ENCODE measurements around the gene GLRX2.
A peak's percentile ranks its signal among the peaks of the same experiment; 100 is the strongest.

Gene GLRX2

GRCh38 chr1:193118803-193119730 is 13.9 kb upstream of the GLRX2 start:
- TF ChIP-seq GATA3 (IDR thresholded peaks at IDR 0.05; ENCODE audit: low read depth, low read length) = no peak
- no peak for TF ChIP-seq GATA2 (IDR thresholded peaks at IDR 0.05; ENCODE audit: low read depth, low read length)

GRCh38 chr1:193118194-193118593 is 13.0 kb upstream of the GLRX2 start:
- TF ChIP-seq GATA2 (IDR thresholded peaks at IDR 0.05; ENCODE audit: low read depth, low read length) (no peak), GATA3 (IDR thresholded peaks at IDR 0.05; ENCODE audit: low read depth, low read length) (no peak)

- no peak for TF ChIP-seq GATA2 (IDR thresholded peaks at IDR 0.05; ENCODE audit: low read depth, low read length)
Measured at GRCh38 chr1:193115629-193116227, 10.5 kb upstream of the GLRX2 start.

GRCh38 chr1:193114485-193115095 is 9.4 kb upstream of the GLRX2 start:
- TF ChIP-seq GATA3 (IDR thresholded peaks at IDR 0.05; ENCODE audit: low read depth, low read length) (no peak), GATA2 (IDR thresholded peaks at IDR 0.05; ENCODE audit: low read depth, low read length) (no peak)

- TF ChIP-seq GATA2 (IDR thresholded peaks at IDR 0.05; ENCODE audit: low read depth, low read length) (no peak), GATA3 (IDR thresholded peaks at IDR 0.05; ENCODE audit: low read depth, low read length) (no peak)
Measured at GRCh38 chr1:193113992-193114332, 8.7 kb upstream of the GLRX2 start.

- TF ChIP-seq GATA2 (IDR thresholded peaks at IDR 0.05; ENCODE audit: low read depth, low read length) (no peak), GATA3 (IDR thresholded peaks at IDR 0.05; ENCODE audit: low read depth, low read length) (no peak)
Measured at GRCh38 chr1:193113258-193113991, 8.2 kb upstream of the GLRX2 start.

GRCh38 chr1:193111641-193112090 is 6.5 kb upstream of the GLRX2 start:
- no peak for TF ChIP-seq GATA3 (IDR thresholded peaks at IDR 0.05; ENCODE audit: low read depth, low read length)
- no peak for TF ChIP-seq GATA2 (IDR thresholded peaks at IDR 0.05; ENCODE audit: low read depth, low read length)

- TF ChIP-seq GATA3 (IDR thresholded peaks at IDR 0.05; ENCODE audit: low read depth, low read length) (no peak), GATA2 (IDR thresholded peaks at IDR 0.05; ENCODE audit: low read depth, low read length) (no peak)
Measured at GRCh38 chr1:193110864-193111263, 5.7 kb upstream of the GLRX2 start.

- no peak for TF ChIP-seq GATA2 (IDR thresholded peaks at IDR 0.05; ENCODE audit: low read depth, low read length)
- no peak for TF ChIP-seq GATA3 (IDR thresholded peaks at IDR 0.05; ENCODE audit: low read depth, low read length)
Measured at GRCh38 chr1:193110246-193110645, 5.0 kb upstream of the GLRX2 start.

GRCh38 chr1:193109619-193110018 is 4.4 kb upstream of the GLRX2 start:
- TF ChIP-seq GATA3 (IDR thresholded peaks at IDR 0.05; ENCODE audit: low read depth, low read length) (no peak), GATA2 (IDR thresholded peaks at IDR 0.05; ENCODE audit: low read depth, low read length) (no peak)

GRCh38 chr1:193108471-193108870 is 3.3 kb upstream of the GLRX2 start:
- TF ChIP-seq GATA2 (IDR thresholded peaks at IDR 0.05; ENCODE audit: low read depth, low read length) = no peak
- no peak for TF ChIP-seq GATA3 (IDR thresholded peaks at IDR 0.05; ENCODE audit: low read depth, low read length)

- no peak for TF ChIP-seq GATA2 (IDR thresholded peaks at IDR 0.05; ENCODE audit: low read depth, low read length)
- no peak for TF ChIP-seq GATA3 (IDR thresholded peaks at IDR 0.05; ENCODE audit: low read depth, low read length)
Measured at GRCh38 chr1:193105821-193106177, 585 bp upstream of the GLRX2 start.

- TF ChIP-seq GATA3 (IDR thresholded peaks at IDR 0.05; ENCODE audit: low read depth, low read length) (no peak), GATA2 (IDR thresholded peaks at IDR 0.05; ENCODE audit: low read depth, low read length) (peak; percentile 85)
Measured at GRCh38 chr1:193104502-193104906, 710 bp downstream of the GLRX2 start.
